GM12891 (cell line): ENCODE results near the gene FAM107A.

ENCODE experiments used
- POLR2A ChIP-seq: IDR thresholded peaks from 2 replicates; pipeline ENCODE4 v1.6.1; 2011; ENCODE audit warnings: low read depth, low read length, control low read depth
- POLR2AphosphoS5 ChIP-seq: IDR thresholded peaks from 2 replicates; pipeline ENCODE4 v1.6.1; 2011; ENCODE audit warnings: low read depth, low read length, control low read depth
- POU2F2 ChIP-seq: IDR thresholded peaks from 2 replicates; pipeline ENCODE4 v1.6.1; 2011; ENCODE audit warnings: low read depth, mild to moderate bottlenecking, control low read depth, low read length, moderate library complexity
- SPI1 ChIP-seq: IDR thresholded peaks from 2 replicates; pipeline ENCODE4 v1.6.1; 2011; ENCODE audit warnings: low read depth, low read length, control low read depth
- TAF1 ChIP-seq: IDR thresholded peaks from 2 replicates; pipeline ENCODE4 v1.6.1; 2011; ENCODE audit warnings: low read depth, low read length, control low read depth

DNA sequence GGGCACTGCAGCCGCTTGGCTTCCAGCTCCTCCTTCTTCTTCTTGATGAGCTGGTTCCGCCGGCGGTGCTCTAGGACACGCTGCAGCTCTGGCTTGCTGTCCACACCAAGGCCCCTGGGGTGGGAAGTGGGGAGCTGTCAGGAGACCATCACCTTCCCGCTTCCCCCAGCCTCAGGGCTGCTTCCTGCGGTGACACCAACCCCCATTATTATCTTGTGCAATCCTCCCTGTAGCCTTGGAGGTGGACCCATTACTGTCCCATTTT, 10.0 kb downstream of the FAM107A start:
- no peak for TF ChIP-seq POLR2A
- TF ChIP-seq SPI1, result no peak
- no peak for TF ChIP-seq POLR2AphosphoS5
- no peak for TF ChIP-seq TAF1
- TF ChIP-seq POU2F2, result no peak
